Stimulated activated CD8-positive, alpha-beta memory T cell treated with anti-CD3 and anti-CD28 coated beads, Interleukin-4, amount 100 ng/mL, for 1 hour (primary cell): ENCODE measurements around the gene TFF3.

ENCODE experiments used
- DNase-seq, 2 donors: peaks; one replicate each; pipeline ENCODE4 v3.0.0-alpha.2; 2020; ENCODE audit warnings: low read depth in 2 of 2, low spot score in 1 of 2

TFF3 gene

DNA sequence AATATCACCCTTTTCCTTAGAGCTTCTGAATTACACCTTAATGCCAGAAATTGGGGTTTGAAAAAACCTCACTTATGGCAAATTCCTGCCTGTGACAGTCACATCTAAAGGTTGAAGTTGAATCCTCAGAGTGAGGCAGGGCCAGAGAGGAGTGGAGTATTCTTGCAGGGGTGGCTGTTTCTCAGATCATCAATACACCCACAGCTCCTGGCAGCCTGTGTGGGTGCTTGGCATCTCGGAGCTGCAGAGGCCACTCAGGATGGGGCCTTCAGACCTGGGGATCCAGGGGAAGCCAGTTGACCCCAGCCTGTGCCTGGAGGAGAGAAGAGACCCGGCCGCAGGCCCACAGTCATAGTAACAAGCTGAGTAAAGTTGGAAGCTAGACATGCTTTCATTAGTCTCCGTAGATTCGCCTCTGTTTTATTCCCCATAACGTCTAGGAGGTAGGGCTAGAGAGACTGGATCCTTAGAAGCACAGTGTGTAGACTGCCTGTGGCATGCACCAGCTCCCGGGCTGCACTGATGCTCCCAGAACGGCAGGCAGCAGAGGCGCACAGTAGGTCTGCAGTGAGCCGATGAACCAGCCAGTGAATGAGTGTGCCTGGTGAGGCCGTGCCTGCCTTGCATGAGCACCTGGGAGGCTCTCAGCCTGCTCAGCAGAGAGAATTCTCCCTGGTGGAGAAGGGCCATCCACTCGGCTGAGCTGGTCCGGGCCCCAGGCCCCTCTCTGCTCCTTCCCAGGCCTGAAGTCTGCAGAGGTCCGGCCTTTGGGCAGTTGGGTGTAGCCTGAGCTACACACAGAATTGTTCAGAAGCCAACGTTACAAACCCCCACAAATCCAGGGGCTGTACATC lies 42.9 kb downstream of the TFF3 start:
- no peak for DNase-seq

GRCh38 chr21:42271065-42271464 lies 44.1 kb downstream of the TFF3 start:
- DNase-seq = no peak

GRCh38 chr21:42269386-42269785 lies 45.8 kb downstream of the TFF3 start:
- no peak for DNase-seq

DNA sequence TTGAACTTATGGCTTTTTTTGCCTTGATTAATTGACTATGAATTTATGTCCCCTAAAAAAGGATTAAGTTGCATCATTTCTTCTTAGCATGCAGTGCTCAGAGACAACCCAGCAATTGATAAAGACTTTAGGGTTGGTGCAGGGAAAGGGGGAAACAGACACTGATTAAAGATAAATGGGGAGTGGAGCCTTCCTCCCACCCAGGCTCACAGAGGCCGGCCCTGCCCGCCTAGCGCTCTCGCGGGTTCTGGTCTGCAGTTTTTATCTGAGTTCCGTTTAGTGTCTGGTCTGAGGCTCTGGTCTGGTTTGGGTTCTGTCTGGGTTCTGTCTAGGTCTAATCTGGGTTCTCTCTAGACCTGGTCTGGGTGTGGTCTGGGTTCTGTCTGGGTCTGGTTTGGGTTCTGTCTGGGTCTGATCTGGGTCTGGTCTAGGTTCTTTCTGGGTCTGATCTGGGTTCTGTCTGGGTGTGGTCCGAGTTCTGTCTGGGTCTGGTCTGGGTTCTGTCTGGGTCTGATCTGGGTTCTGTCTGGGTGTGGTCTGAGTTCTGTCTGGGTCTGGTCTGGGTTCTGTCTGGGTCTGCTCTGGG lies 48.1 kb downstream of the TFF3 start:
- DNase-seq = no peak

GRCh38 chr21:42265231-42265812 lies 49.9 kb downstream of the TFF3 start:
- DNase-seq = no peak

DNA sequence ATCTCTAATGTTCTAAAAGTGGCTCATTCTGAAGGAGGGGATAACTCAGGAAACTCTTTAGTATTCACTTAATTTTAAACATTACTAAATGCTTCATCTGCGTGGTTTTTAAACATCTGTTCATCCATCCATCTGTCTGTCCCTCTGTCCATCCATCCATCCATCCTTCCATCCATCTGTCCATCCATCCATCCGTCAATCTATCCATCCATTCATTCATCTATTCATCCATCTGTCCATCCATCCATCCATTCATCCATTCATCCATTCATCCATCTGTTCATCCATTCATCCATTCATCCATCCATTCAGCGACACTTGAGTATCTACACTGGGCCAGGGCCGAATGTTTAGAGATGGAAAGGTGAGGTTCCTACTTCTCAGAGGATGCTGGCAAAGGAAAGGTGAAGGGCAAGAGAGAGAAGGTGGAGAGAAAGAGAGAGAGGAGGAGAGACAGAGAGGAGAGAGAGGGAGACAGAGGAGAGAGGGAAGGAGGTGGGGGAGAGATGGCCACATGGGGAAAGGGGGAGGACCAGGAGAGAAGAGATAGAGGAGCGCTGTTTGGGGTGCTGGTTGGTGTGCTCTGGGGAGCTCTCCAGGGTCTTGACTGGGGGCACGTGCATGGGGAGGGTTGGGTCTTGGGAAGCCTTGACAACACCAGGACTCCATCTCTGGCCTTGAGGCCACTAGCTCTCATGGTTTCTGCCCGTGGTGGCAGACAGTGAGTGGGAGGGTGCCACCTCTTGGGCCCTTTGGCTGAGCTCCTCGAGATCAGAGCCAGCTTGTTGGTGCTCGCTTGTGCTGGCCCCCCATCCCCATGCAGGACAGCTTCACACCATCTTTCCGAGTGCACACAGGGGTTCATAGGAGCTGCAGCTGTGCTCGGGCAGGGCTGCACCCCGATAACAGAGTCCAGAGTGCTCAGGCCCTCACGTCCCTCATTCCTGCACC lies 50.7 kb downstream of the TFF3 start:
- no peak for DNase-seq

- no peak for DNase-seq
Observed at GRCh38 chr21:42263591-42264131, 51.5 kb downstream of the TFF3 start.

- no peak for DNase-seq
Observed at GRCh38 chr21:42262831-42263231, 52.4 kb downstream of the TFF3 start.

GRCh38 chr21:42261829-42262200 lies 53.4 kb downstream of the TFF3 start:
- no peak for DNase-seq
